ENCODE measurements around the gene AQP12B. TPM values are rescaled to one million over a fixed set of nuclear protein-coding genes. Genes with fewer than 3 reads are reported as not detected.

AQP12B gene
- total RNA-seq, 6 experiments from 2014 or later: not detected

GRCh38 chr2:240640939-240641338, 41.7 kb downstream of the AQP12B start:
- Mint-ChIP-seq H3K27ac (no peak overlapping the region), H3K4me3 (no peak overlapping the region), H3K4me1 (ENCODE audit: low read depth) (no peaks in the 10 kb centered on the region), H3K36me3 (ENCODE audit: low read depth) (no peaks in the 10 kb centered on the region), H3K27me3 (ENCODE audit: insufficient read depth) (peaks cover 28% of the 10 kb centered on the region), H3K9me3 (no peaks in the 10 kb centered on the region)
- TF ChIP-seq, protein P1, sequence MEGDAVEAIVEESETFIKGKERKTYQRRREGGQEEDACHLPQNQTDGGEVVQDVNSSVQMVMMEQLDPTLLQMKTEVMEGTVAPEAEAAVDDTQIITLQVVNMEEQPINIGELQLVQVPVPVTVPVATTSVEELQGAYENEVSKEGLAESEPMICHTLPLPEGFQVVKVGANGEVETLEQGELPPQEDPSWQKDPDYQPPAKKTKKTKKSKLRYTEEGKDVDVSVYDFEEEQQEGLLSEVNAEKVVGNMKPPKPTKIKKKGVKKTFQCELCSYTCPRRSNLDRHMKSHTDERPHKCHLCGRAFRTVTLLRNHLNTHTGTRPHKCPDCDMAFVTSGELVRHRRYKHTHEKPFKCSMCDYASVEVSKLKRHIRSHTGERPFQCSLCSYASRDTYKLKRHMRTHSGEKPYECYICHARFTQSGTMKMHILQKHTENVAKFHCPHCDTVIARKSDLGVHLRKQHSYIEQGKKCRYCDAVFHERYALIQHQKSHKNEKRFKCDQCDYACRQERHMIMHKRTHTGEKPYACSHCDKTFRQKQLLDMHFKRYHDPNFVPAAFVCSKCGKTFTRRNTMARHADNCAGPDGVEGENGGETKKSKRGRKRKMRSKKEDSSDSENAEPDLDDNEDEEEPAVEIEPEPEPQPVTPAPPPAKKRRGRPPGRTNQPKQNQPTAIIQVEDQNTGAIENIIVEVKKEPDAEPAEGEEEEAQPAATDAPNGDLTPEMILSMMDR (IDR thresholded peaks at IDR 0.05): peak; percentile 39; the same call in 1 of the 2 replicates
- DNase-seq: no peak

GRCh38 chr2:240639566-240639965, 43.1 kb downstream of the AQP12B start:
- H3K27ac Mint-ChIP-seq: no peak overlapping the region
- H3K36me3 Mint-ChIP-seq (ENCODE audit: low read depth): no peaks in the 10 kb centered on the region
- TF ChIP-seq, protein P1 (IDR thresholded peaks at IDR 0.05): no peak
- H3K27me3 Mint-ChIP-seq (ENCODE audit: insufficient read depth): peaks cover 25% of the 10 kb centered on the region
- H3K9me3 Mint-ChIP-seq: peaks cover 5% of the 10 kb centered on the region
- DNase-seq: no peak
- no peaks in the 10 kb centered on the region for H3K4me1 Mint-ChIP-seq (ENCODE audit: low read depth)
- H3K4me3 Mint-ChIP-seq: no peak overlapping the region

DNA sequence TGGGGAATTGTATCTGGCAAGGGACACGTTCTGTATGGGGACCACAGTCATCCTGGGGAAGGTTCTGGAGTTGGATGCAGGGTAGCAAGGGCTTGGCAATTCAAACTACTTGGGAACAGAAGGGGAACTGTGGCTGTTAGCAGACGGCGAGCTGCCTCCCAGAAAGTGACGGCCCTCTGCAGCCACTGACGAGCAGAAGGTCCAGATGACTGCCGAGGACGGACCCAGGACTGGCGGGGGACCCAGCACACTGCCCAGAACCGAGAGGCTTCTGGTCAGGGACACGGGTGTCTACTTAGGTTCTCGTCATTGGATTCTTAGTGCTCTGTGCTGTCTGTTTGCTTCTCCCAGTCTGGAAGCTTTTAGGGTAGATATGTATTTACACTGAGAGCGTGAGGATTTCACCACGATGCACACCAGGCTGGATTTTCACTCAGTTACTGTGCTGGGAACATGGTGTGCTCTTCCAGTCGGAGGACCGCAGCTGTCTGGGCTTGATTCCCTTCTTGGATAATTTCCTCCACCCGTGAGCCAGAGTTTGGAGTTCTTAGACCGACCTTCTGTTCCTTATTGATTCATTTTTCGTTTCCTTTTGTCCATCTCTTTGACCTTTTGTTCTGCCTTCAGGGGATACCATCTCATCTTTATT, 44.0 kb downstream of the AQP12B start:
- H3K27me3 Mint-ChIP-seq (ENCODE audit: insufficient read depth): peaks cover 20% of the 10 kb centered on the region
- DNase-seq: no peak
- H3K36me3 Mint-ChIP-seq (ENCODE audit: low read depth): peaks cover 2% of the 10 kb centered on the region

DNA sequence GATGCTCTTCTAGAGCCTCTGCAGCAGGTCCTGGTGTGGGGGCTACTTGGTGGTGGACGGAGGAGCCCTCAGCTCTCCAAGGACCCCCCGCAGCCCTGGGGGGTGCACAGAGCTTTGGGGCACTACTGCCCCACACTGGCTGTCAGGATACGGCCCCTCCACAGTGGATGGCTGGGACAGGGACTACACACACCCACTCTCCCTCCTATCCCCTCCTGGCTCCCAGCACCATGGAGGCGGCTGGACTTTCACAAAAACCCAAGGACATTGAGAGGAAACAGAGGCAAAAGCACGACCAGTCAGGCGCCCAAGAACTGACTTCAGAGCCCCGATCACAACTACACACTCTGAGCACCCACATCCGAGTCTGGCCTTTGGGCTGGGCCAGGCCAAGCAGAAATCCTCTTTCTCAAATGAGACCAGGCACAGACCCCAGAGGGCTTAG, 44.8 kb downstream of the AQP12B start:
- no peak overlapping the region for H3K27ac Mint-ChIP-seq
- DNase-seq: no peak
- H3K4me1 Mint-ChIP-seq (ENCODE audit: low read depth): no peaks in the 10 kb centered on the region
- H3K36me3 Mint-ChIP-seq (ENCODE audit: low read depth): peaks cover 9% of the 10 kb centered on the region
- H3K27me3 Mint-ChIP-seq (ENCODE audit: insufficient read depth): peaks cover 16% of the 10 kb centered on the region
- H3K9me3 Mint-ChIP-seq: peaks cover 21% of the 10 kb centered on the region
- no peak overlapping the region for H3K4me3 Mint-ChIP-seq
- TF ChIP-seq, protein P1 (IDR thresholded peaks at IDR 0.05): no peak

More for the DNA sequence above, 44.0 kb downstream of the AQP12B start:
- no peak overlapping the region for H3K4me3 Mint-ChIP-seq
- H3K27ac Mint-ChIP-seq: no peak overlapping the region
- H3K9me3 Mint-ChIP-seq: peaks cover 14% of the 10 kb centered on the region
- no peaks in the 10 kb centered on the region for H3K4me1 Mint-ChIP-seq (ENCODE audit: low read depth)
- TF ChIP-seq, protein P1 (IDR thresholded peaks at IDR 0.05): no peak

GRCh38 chr2:240637116-240637900, 45.4 kb downstream of the AQP12B start:
- Mint-ChIP-seq H3K4me3 (no peak overlapping the region), H3K27ac (no peak overlapping the region), H3K36me3 (ENCODE audit: low read depth) (peaks cover 11% of the 10 kb centered on the region), H3K9me3 (peaks cover 28% of the 10 kb centered on the region), H3K27me3 (ENCODE audit: insufficient read depth) (peaks cover 16% of the 10 kb centered on the region), H3K4me1 (ENCODE audit: low read depth) (no peaks in the 10 kb centered on the region)
- TF ChIP-seq, protein P1 (IDR thresholded peaks at IDR 0.05): no peak
- DNase-seq: no peak
